ENCODE data around the gene GZMA.
"Not testable (repeated sequence)": the region's sequence is repeated elsewhere in the genome, so short reads cannot be mapped to it uniquely, and the experiment has no call there.

The GZMA gene

DNA sequence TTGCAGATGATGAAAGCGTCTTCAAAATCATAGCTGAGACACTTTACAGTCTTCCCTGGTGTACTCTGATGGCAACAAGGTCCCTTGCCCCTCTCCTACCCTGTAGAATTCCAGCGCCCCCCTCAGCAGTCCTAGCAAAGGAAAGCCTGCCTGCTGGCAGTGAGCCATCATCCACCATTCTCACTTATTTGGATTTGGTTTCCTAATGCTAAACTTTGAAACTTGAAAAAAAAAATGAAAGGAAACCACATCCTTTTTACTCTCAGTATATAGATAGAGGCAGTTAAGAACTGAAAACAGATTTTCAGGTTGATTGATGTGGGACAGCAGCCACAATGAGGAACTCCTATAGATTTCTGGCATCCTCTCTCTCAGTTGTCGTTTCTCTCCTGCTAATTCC is at the start of gene GZMA:
Gene GZMA (plus strand): TSS at position 299 of the 400 bp plus-strand sequence. CDS start 37 bp downstream, at position 336.
- no peak for DNase-seq (ENCODE audit: low spot score)

DNA sequence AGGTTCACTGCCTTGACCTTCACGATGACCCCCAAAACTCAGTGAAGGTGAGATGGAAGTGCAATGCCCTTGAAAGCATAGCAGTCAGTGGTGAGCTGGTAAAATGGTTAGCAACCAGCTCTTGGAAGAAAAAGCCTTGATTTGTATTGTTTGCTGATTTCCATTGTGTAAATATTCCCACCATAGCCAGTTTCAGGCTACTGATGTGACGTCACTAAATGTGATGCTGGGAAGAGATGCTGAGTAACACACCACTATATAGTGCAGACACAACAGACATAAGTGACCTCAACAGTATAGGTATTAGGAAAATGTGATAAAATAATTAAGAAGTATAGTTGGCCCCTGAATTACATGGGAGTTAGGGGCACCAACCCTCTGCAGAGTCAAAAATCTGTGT is 47.3 kb upstream of the GZMA start:
- no peak for DNase-seq (ENCODE audit: low spot score)

GRCh38 chr5:55062039-55062779 is 40.2 kb upstream of the GZMA start:
- DNase-seq (ENCODE audit: low spot score), result no peak

- no peak for DNase-seq (ENCODE audit: low spot score)
These were observed 39.1 kb upstream of the GZMA start for GRCh38 chr5:55063220-55063863.

GRCh38 chr5:55063899-55064298 is 38.5 kb upstream of the GZMA start:
- no peak for DNase-seq (ENCODE audit: low spot score)

GRCh38 chr5:55064523-55064922 is 37.9 kb upstream of the GZMA start:
- DNase-seq (ENCODE audit: low spot score), result no peak

GRCh38 chr5:55066277-55066676 is 36.2 kb upstream of the GZMA start:
- DNase-seq (ENCODE audit: low spot score), result no peak

- DNase-seq (ENCODE audit: low spot score), result no peak
These were observed 31.5 kb upstream of the GZMA start for GRCh38 chr5:55070968-55071367.

DNA sequence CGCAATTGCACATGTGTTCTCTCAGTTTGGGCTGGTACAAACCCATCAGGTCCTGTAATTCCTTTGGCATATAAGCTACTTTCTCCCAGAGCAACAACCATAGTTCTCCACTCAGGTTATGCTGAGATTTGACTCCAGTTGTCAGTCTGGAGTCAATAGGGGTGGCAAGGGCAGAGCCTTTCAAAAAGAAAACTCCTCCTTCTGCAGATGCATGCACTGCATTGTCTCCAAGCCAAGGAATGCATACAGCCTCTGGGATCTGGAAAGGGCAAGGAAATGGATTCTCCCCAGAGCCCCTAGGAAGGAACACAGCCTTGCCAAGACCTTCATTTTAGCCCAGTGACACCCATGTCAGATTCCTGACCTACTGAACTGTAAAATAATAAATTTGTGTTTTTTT is 31.0 kb upstream of the GZMA start:
- no peak for DNase-seq (ENCODE audit: low spot score)

DNA sequence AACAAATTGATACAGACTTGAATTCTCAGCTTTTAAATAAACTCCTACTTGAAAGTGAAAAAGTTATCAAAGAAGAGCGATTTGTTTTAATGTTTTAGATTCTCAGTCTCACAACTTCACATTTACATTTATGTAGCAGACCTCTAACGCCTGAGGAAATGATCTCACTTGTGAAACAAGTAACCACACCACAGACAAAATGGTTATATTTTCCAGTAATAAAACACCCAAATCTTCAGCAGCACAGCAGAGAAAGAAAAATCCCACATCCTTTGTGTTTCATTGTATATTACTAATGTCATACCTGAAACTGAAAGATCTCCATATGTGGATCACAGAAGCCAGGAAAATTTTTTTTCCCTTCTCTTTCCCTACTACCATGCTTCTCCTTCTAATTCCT is 29.8 kb upstream of the GZMA start:
- DNase-seq (ENCODE audit: low spot score), result no peak

GRCh38 chr5:55073211-55073610 is 29.2 kb upstream of the GZMA start:
- no peak for DNase-seq (ENCODE audit: low spot score)

DNA sequence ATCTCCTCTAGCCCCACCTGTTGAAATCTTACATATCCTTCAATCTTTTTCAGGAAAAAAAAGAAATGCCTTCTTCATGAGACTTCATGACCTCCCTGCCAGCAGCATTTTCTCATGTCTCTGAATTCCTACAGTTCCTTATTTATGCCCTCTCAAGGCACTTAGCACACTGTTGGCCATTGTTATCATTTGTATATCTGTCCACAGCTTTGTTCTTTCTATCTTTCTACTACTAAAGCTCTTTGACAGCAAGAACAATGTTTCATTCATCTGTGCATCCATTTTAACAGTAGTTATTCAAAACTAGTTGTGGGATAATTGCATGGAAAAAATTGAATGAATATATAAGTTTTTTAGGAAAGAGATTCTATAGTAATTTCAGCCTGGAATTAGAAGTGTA is 20.9 kb upstream of the GZMA start:
- no peak for DNase-seq (ENCODE audit: low spot score)

GRCh38 chr5:55089301-55089700 is 13.1 kb upstream of the GZMA start:
- DNase-seq (ENCODE audit: low spot score), result not testable (repeated sequence)

- DNase-seq (ENCODE audit: low spot score), result not testable (repeated sequence)
These were observed 11.4 kb upstream of the GZMA start for GRCh38 chr5:55091011-55091410.

DNA sequence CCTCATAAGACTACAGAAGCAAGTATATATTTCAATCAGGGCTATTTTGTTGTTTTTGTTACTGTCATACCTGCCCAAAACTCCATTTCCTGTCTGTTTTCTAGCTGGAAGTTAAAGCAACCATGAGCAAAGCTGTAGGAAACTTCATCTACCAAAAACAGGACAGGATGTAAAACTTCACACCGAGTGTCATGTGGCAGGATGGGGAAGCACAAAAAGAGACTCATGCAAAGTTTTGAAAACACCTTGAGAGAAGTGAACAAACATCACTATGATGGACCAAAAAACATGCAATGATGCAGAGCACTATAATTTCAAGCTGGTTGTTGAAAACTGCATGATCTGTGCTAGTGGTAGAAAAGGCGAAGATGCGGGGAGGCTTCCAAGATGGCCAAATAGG is 6.3 kb upstream of the GZMA start:
- no peak for DNase-seq (ENCODE audit: low spot score)

GRCh38 chr5:55096861-55097260 is 5.6 kb upstream of the GZMA start:
- DNase-seq (ENCODE audit: low spot score), result no peak

GRCh38 chr5:55101148-55101547 is 1.3 kb upstream of the GZMA start:
- not testable (repeated sequence) for DNase-seq (ENCODE audit: low spot score)

DNA sequence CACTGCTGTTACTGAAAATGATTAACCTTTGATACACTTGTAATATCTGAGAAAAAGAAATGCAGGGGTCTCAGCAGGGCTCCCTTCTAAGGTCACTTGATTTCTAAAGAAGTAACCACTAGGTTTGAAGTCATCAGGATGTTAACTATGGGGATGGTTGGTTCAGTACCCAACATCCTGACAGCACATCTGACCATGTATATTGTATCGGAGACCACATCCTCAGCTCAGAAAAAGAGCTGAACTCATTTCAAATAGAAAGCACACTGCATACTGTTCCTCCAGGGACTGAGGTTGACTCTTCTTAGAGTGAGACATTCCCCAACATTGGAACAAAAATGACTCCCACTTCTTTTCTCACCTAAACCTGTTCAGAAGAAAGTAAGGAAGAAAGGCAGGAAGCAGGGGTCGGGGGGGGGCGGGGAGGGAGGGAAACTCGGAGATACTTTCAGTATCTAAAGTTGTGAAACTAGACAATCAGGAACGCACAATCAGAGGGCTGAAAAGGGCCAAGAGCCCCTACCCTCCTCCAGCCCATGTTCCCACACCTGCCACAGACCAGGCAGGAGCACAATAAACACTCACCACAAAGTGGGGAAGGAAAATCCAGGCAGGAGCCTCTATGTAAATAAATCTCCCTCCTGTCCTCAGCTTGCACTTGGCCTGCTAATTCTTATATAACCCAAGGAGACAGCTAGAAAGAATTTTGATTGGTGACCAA is 730 bp upstream of the GZMA start:
- no peak for DNase-seq (ENCODE audit: low spot score)

- no peak for DNase-seq (ENCODE audit: low spot score)
These were observed 1.8 kb downstream of the GZMA start for GRCh38 chr5:55104036-55104772.

GRCh38 chr5:55104946-55105701 is 2.7 kb downstream of the GZMA start:
- no peak for DNase-seq (ENCODE audit: low spot score)

- DNase-seq (ENCODE audit: low spot score), result not testable (repeated sequence)
These were observed 3.5 kb downstream of the GZMA start for GRCh38 chr5:55105976-55106375.

DNA sequence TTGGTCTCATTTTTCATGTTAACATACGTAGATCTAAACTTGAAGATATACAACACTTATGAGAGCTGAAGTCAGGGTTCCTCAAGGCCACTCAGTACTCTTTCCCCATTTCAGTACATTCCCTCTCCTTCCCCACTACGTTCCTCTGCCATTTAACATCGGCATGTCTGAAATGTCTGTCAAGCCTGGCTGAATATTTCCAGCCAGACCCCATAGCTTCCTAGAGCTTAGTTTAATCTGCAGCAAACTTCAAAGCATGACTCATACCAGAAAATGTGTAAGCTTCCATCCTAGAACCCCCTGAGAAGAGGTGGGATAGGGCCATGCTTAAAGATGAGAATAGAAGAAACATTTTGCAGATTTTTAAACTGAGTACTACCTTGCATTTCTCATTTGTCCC is 6.2 kb downstream of the GZMA start:
- DNase-seq (ENCODE audit: low spot score), result no peak
